Panc1 (cell line): ENCODE results near the gene TMPRSS13. TPM values are rescaled to one million over a fixed set of nuclear protein-coding genes. Genes with fewer than 3 reads are reported as not detected.
A peak's percentile ranks its signal among the peaks of the same experiment; 100 is the strongest.

Source experiments
- ATAC-seq: fragments of 200-7000 bp; cut with Tn5 transposase; 2 replicates; pipeline ENCODE4 v1.9.1; 2020; ENCODE audit warnings: mild to moderate bottlenecking, moderate library complexity
- BruUV-seq: library from RNA; stranded (reverse); fragments of 400-500 nt; replicated peaks from 2 replicates; lab custom pipeline; 2021; lab: Mats Ljungman, UMichigan
- CTCF ChIA-PET: fragments of 300-600 bp; sonication (Branson Sonifier 250); formaldehyde crosslinking; loops from one replicate; lab custom pipeline; 2022; ENCODE audit warnings: antibody characterized with exemption; lab: Charles Lee
- POLR2A ChIA-PET: fragments of 300-600 bp; sonication (Branson Sonifier 250); formaldehyde crosslinking; loops from one replicate; lab custom pipeline; 2022; ENCODE audit warnings: antibody characterized with exemption; lab: Charles Lee
- DNase-seq: peaks from one replicate; pipeline ENCODE4 v3.0.0-alpha.2; 2010; ENCODE audit warnings: low read depth, low spot score
- H3K27ac ChIP-seq: 2 replicates; pipeline ENCODE4 v1.5.1; 2011; ENCODE audit warnings: mild to moderate bottlenecking, low read length, inconsistent platforms
- H3K27me3 ChIP-seq: fragments of 200-500 bp; sonication (Bioruptor generic); 2 replicates; pipeline ENCODE4 v1.6.0; 2014; ENCODE audit warnings: low read length, inconsistent platforms; ENCODE audit not compliant: control insufficient read depth, insufficient read depth
- H3K36me3 ChIP-seq: fragments of 200-500 bp; sonication (Bioruptor generic); 2 replicates; pipeline ENCODE4 v1.5.1; 2014; ENCODE audit warnings: inconsistent platforms, mild to moderate bottlenecking, low read length, moderate library complexity; ENCODE audit not compliant: control insufficient read depth, insufficient read depth
- H3K4me1 ChIP-seq: 2 replicates; pipeline ENCODE4 v1.5.1; 2011; ENCODE audit warnings: inconsistent platforms, mild to moderate bottlenecking, low read length, moderate library complexity; ENCODE audit not compliant: control insufficient read depth, insufficient read depth
- H3K4me3 ChIP-seq, 2 experiments: 2 replicates each; pipeline ENCODE4 v1.5.1; 2011 to 2012; ENCODE audit warnings: low read depth in 2 of 2, low read length in 2 of 2, mild to moderate bottlenecking in 2 of 2, inconsistent platforms in 1 of 2, moderate library complexity in 1 of 2
- H3K9me3 ChIP-seq: fragments of 200-500 bp; sonication (Bioruptor generic); 2 replicates; pipeline ENCODE4 v1.5.1; 2014; ENCODE audit warnings: low read depth, mild to moderate bottlenecking, inconsistent platforms, low read length, moderate library complexity; ENCODE audit not compliant: control insufficient read depth, insufficient read depth
- CTCF ChIP-seq: fragments of 450-650 bp; IDR thresholded peaks from 2 replicates; pipeline ENCODE4 v1.5.1; 2017; ENCODE audit warnings: mild to moderate bottlenecking
- POLR2AphosphoS5 ChIP-seq: IDR thresholded peaks from 2 replicates; pipeline ENCODE4 v1.6.1; 2012; ENCODE audit warnings: mild to moderate bottlenecking, low read depth, low read length, moderate library complexity
- SIN3A ChIP-seq: IDR thresholded peaks from 2 replicates; pipeline ENCODE4 v1.6.1; 2012; ENCODE audit warnings: low read depth, mild to moderate bottlenecking, low read length, moderate library complexity, borderline replicate concordance; ENCODE audit not compliant: insufficient read depth
- TCF7L2 ChIP-seq: IDR thresholded peaks from 2 replicates; pipeline ENCODE4 v1.6.1; 2011; ENCODE audit warnings: mild to moderate bottlenecking, low read depth, low read length, inconsistent platforms
- in situ Hi-C: cut with HindIII; loops from 2 replicates; pipeline ENCODE4 v1.10.0; 2016; ENCODE audit warnings: low sequenced_read_pairs, low pct_unique_long_range_greater_than_20kb
- intact Hi-C: fragments of 100-400 bp; cut with micrococcal nuclease; formaldehyde crosslinking; loops from one replicate; pipeline ENCODE4 v1.10.0; 2022; ENCODE audit not compliant: unreplicated experiment
- total RNA-seq: library from RNA; stranded (reverse); gene quantifications from one replicate; pipeline ENCODE4 v1.2.1, GENCODE V29; 2021; ENCODE audit not compliant: unreplicated experiment
- TF ChIP-seq, protein P1 (sequence below), 2 experiments: IDR thresholded peaks; 2 replicates each; pipeline ENCODE4 v1.6.1; 2011 to 2012; ENCODE audit warnings: low read depth in 2 of 2, control low read depth in 1 of 2, low read length in 1 of 2, mild to moderate bottlenecking in 1 of 2, moderate library complexity in 1 of 2; ENCODE audit not compliant: insufficient read depth in 1 of 2

The TMPRSS13 gene
- total RNA-seq, 1 experiment from 2014 or later, result not detected

GRCh38 chr11:117946842-117947526, 17.8 kb upstream of the TMPRSS13 start:
- H3K4me1 ChIP-seq, result no peaks in the 10 kb centered on the region
- DNase-seq, result peak; percentile 82
- peaks cover 15% of the 10 kb centered on the region for H3K27me3 ChIP-seq
- TF ChIP-seq POLR2AphosphoS5, result no peak
- peak; percentile 98 for TF ChIP-seq CTCF
- no peak for TF ChIP-seq TCF7L2
- H3K36me3 ChIP-seq, result no peaks in the 10 kb centered on the region
- in situ Hi-C loops (no loop called here), intact Hi-C loops (loop anchor here (1.0 kb wide), 2 partner anchors 103 to 129 kb away; no protein-coding TSS in a partner anchor)
- ChIA-PET POLR2A (interaction anchor here (0.6 kb wide), 1 partner anchor 107 kb away, joined by 7 read pairs; no protein-coding TSS in a partner anchor), CTCF (interaction anchor here (0.6 to 1.8 kb wide), 37 partner anchors 8 to 521 kb away, joined by 3 to 34 read pairs (median 4); no protein-coding TSS in a partner anchor)
- H3K9me3 ChIP-seq, result no peaks in the 10 kb centered on the region
- no peak overlapping the region for H3K27ac ChIP-seq
- no TSS peak for BruUV-seq
- ATAC-seq, result peak; percentile 98
- no peak overlapping the region for H3K4me3 ChIP-seq

DNA sequence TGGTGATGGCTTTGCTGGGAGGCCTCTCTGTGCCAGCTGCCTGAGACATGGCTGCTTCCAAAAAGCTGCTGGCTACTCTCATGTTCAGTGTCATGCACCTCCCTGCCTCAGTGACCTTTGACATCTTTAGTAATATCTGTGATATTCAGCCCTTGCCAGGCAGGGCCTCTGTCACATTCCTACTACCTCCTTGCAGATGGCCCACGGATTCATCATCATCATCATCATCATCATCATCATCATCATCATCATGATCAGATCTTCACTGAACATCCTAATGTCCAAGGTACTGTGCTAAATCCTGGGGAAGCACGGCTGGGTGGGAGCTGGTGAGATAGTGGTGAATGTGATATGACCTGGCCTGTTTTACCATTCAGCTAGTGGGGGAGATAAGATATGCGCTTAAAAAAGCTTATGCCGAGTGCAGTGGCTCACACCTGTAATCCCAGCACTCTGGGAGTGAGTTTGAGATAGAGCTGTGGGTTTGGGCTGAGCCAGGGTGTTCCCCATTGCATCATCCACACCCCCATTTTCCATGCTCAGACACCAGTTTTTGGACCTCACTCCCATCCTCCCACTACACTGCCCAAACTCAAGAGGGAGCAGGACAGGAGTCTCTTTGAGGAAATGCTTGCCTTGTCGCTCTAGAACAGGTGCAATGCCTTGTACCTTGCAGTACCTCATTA, 17.1 kb upstream of the TMPRSS13 start:
- TF ChIP-seq CTCF (no peak), POLR2AphosphoS5 (no peak), SIN3A (no peak), TCF7L2 (no peak)
- TF ChIP-seq, protein P1, sequence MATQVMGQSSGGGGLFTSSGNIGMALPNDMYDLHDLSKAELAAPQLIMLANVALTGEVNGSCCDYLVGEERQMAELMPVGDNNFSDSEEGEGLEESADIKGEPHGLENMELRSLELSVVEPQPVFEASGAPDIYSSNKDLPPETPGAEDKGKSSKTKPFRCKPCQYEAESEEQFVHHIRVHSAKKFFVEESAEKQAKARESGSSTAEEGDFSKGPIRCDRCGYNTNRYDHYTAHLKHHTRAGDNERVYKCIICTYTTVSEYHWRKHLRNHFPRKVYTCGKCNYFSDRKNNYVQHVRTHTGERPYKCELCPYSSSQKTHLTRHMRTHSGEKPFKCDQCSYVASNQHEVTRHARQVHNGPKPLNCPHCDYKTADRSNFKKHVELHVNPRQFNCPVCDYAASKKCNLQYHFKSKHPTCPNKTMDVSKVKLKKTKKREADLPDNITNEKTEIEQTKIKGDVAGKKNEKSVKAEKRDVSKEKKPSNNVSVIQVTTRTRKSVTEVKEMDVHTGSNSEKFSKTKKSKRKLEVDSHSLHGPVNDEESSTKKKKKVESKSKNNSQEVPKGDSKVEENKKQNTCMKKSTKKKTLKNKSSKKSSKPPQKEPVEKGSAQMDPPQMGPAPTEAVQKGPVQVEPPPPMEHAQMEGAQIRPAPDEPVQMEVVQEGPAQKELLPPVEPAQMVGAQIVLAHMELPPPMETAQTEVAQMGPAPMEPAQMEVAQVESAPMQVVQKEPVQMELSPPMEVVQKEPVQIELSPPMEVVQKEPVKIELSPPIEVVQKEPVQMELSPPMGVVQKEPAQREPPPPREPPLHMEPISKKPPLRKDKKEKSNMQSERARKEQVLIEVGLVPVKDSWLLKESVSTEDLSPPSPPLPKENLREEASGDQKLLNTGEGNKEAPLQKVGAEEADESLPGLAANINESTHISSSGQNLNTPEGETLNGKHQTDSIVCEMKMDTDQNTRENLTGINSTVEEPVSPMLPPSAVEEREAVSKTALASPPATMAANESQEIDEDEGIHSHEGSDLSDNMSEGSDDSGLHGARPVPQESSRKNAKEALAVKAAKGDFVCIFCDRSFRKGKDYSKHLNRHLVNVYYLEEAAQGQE (IDR thresholded peaks at IDR 0.05; ENCODE audit: insufficient read depth in 1 of 2, low read depth in 2 of 2, low read length in 1 of 2), result no peak
- ChIA-PET CTCF (interaction anchor here (0.6 to 1.8 kb wide), 36 partner anchors 9 to 520 kb away, joined by 3 to 34 read pairs (median 4); no protein-coding TSS in a partner anchor), POLR2A (interaction anchor here (0.6 kb wide), 1 partner anchor 108 kb away, joined by 7 read pairs; no protein-coding TSS in a partner anchor)
- intact Hi-C loops, result no loop called here
- H3K4me3 ChIP-seq, result no peak overlapping the region
- H3K27me3 ChIP-seq, result peaks cover 15% of the 10 kb centered on the region
- no peak overlapping the region for H3K27ac ChIP-seq
- ATAC-seq (no peak; the same call in 1 of the 2 replicates), DNase-seq (no peak)
- no peaks in the 10 kb centered on the region for H3K36me3 ChIP-seq
- H3K9me3 ChIP-seq, result no peaks in the 10 kb centered on the region
- in situ Hi-C loops, result no loop called here
- H3K4me1 ChIP-seq, result no peaks in the 10 kb centered on the region
- no TSS peak for BruUV-seq
